B cell (primary cell): ENCODE data around the gene GPR162. TPM values are rescaled to one million over a fixed set of nuclear protein-coding genes. Genes with fewer than 3 reads are reported as not detected.

Source experiments
- ATAC-seq: fragments of 200-7000 bp; cut with Tn5 transposase; one replicate; pipeline ENCODE4 v1.10.0; 2021; ENCODE audit warnings: low read depth, mild to moderate bottlenecking, moderate number of reproducible peaks, moderate library complexity
- CTCF ChIA-PET: fragments of 350-600 bp; sonication (Branson Sonifier 250); formaldehyde crosslinking; loops from one replicate; lab custom pipeline; 2021; ENCODE audit warnings: antibody characterized with exemption, inconsistent platforms; lab: Charles Lee
- POLR2A ChIA-PET: fragments of 350-600 bp; sonication (Branson Sonifier 250); formaldehyde crosslinking; loops from one replicate; lab custom pipeline; 2021; ENCODE audit warnings: antibody characterized with exemption; lab: Charles Lee
- DNase-seq: peaks from one replicate; pipeline ENCODE4 v3.0.0; 2013
- H2AFZ ChIP-seq: 2 replicates; pipeline ENCODE4 v1.6.1; 2012; ENCODE audit warnings: mild to moderate bottlenecking, low read depth, low read length; ENCODE audit not compliant: insufficient read depth, poor library complexity, severe bottlenecking
- H3K27ac ChIP-seq, 2 donors: 1 replicate in 1 of 2; 2 replicates in 1 of 2; pipeline ENCODE4 v1.5.1; 2012 to 2013; ENCODE audit warnings: low read length in 2 of 2, mild to moderate bottlenecking in 2 of 2, moderate library complexity in 1 of 2
- H3K27me3 ChIP-seq, 4 experiments: fragments of 200-600 bp in 1 of 4; sonication (generic) in 1 of 4; replicated peaks in 1 of 4; 1 replicate in 2 of 4; 2 replicates in 2 of 4; pipeline versions ENCODE4 v1.6.1 to v1.7.0; 2013 to 2016; ENCODE audit warnings: low read length in 3 of 4, mild to moderate bottlenecking in 2 of 4, mixed read lengths in 1 of 4, moderate library complexity in 1 of 4; ENCODE audit not compliant: insufficient read depth in 4 of 4, control insufficient read depth in 3 of 4; ENCODE audit errors: control extremely low read depth in 1 of 4
- H3K36me3 ChIP-seq, 2 experiments: replicated peaks in 1 of 2; 1 replicate in 1 of 2; 2 replicates in 1 of 2; pipeline versions ENCODE4 v1.6.1 to v1.7.1; 2013; ENCODE audit warnings: low read length in 1 of 2; ENCODE audit not compliant: insufficient read depth in 2 of 2, control insufficient read depth in 1 of 2; ENCODE audit errors: control extremely low read depth in 1 of 2, extremely low read depth in 1 of 2
- H3K4me1 ChIP-seq, 2 donors: fragments of 200-600 bp in 1 of 2; sonication (generic) in 1 of 2; 1 replicate in 1 of 2; 2 replicates in 1 of 2; pipeline versions ENCODE4 v1.5.1 to v1.6.1; 2013 to 2017; ENCODE audit warnings: low read length in 2 of 2; ENCODE audit not compliant: control insufficient read depth in 2 of 2, insufficient read depth in 2 of 2
- H3K4me2 ChIP-seq: replicated peaks from 2 replicates; pipeline ENCODE3; 2012; ENCODE audit warnings: mild to moderate bottlenecking, low read depth, low read length; ENCODE audit not compliant: poor library complexity, severe bottlenecking
- H3K4me3 ChIP-seq, 5 experiments: fragments of 200-600 bp in 1 of 5; sonication (generic) in 1 of 5; 1 replicate in 3 of 5; 2 replicates in 2 of 5; pipeline versions ENCODE4 v1.5.1 to v1.7.0; 2011 to 2016; ENCODE audit warnings: low read length in 4 of 5, mild to moderate bottlenecking in 4 of 5, low read depth in 2 of 5, control low read depth in 1 of 5, moderate library complexity in 1 of 5; ENCODE audit not compliant: insufficient read depth in 1 of 5; ENCODE audit errors: control extremely low read depth in 1 of 5, extremely low read depth in 1 of 5
- H3K79me2 ChIP-seq: fragments of 200-600 bp; sonication (generic); one replicate; pipeline ENCODE4 v1.6.0; 2016; ENCODE audit warnings: low read length; ENCODE audit not compliant: control insufficient read depth, insufficient read depth
- H3K9ac ChIP-seq: fragments of 200-600 bp; sonication (generic); 2 replicates; pipeline ENCODE4 v1.6.1; 2017; ENCODE audit warnings: mild to moderate bottlenecking, low read length, moderate library complexity
- H3K9me3 ChIP-seq, 3 donors: one replicate each; pipeline versions ENCODE4 v1.6.1 to v1.7.1; 2013; ENCODE audit warnings: low read length in 2 of 3; ENCODE audit not compliant: control insufficient read depth in 2 of 3, insufficient read depth in 1 of 3; ENCODE audit errors: control extremely low read depth in 1 of 3
- H4K20me1 ChIP-seq: 2 replicates; pipeline ENCODE4 v1.6.0; 2012; ENCODE audit warnings: mild to moderate bottlenecking, low read length; ENCODE audit not compliant: insufficient read depth, control insufficient read depth, poor library complexity, severe bottlenecking
- H3K27ac Mint-ChIP-seq: one replicate; pipeline ENCODE4 v1.8.0; 2021; ENCODE audit warnings: mixed read lengths
- H3K27me3 Mint-ChIP-seq: one replicate; pipeline ENCODE4 v1.8.0; 2021; ENCODE audit warnings: mixed read lengths
- H3K4me1 Mint-ChIP-seq: one replicate; pipeline ENCODE4 v1.8.0; 2021; ENCODE audit warnings: mixed read lengths
- H3K4me3 Mint-ChIP-seq: one replicate; pipeline ENCODE4 v1.8.0; 2021; ENCODE audit warnings: mixed read lengths
- H3K9me3 Mint-ChIP-seq: one replicate; pipeline ENCODE4 v1.8.0; 2022; ENCODE audit warnings: mixed read lengths; ENCODE audit not compliant: insufficient read depth
- CTCF ChIP-seq: fragments of 200-600 bp; IDR thresholded peaks from one replicate; pipeline ENCODE4 v1.8.0; 2022; ENCODE audit warnings: antibody characterized with exemption, mild to moderate bottlenecking
- EZH2 ChIP-seq: IDR thresholded peaks from 2 replicates; pipeline ENCODE4 v1.6.1; 2012; ENCODE audit warnings: borderline replicate concordance, low read depth, mild to moderate bottlenecking, moderate library complexity, low read length; ENCODE audit not compliant: insufficient read depth, poor library complexity, severe bottlenecking
- WGBS: methylation state at CpG from one replicate; pipeline ENCODE4 v1.1.5; 2013; ENCODE audit warnings: missing lambda C conversion rate; ENCODE audit not compliant: insufficient coverage; 5-methylcytosine and 5-hydroxymethylcytosine counted together
- intact Hi-C: fragments of 100-400 bp; cut with micrococcal nuclease; formaldehyde crosslinking; loops from one replicate; pipeline ENCODE4 v1.10.0; 2022
- polyA plus RNA-seq: library from polyadenylated mRNA; depleted of rRNA; stranded (reverse); fragments of >200 nt; gene quantifications from 2 replicates; pipeline ENCODE4 v1.2.3, GENCODE V29; 2012
- total RNA-seq, 2 donors: library from RNA; stranded (reverse); fragments of 120-200 nt in 1 of 2; gene quantifications; 1 replicate in 1 of 2; 2 replicates in 1 of 2; pipeline versions ENCODE4 v1.2.3 to v1.2.4, GENCODE V29; 2013 to 2022

Gene GPR162
- total and polyA plus RNA-seq, 2 donors (not counting 1 experiment from before 2014, with no cell fraction given) = 0.54 TPM; not detected in 1

GRCh38 chr12:6790496-6791150 lies 31.0 kb upstream of the GPR162 start:
- POLR2A ChIA-PET = no interaction called here
- CTCF ChIA-PET = no interaction called here
- Histone ChIP-seq H3K4me3 (no peak overlapping the region), H3K9ac (no peak overlapping the region), H3K9me3 (no peaks in the 10 kb centered on the region), H3K27ac (no peak overlapping the region), H4K20me1 (no peaks in the 10 kb centered on the region), H3K4me2 (no peak overlapping the region), H3K36me3 (no peaks in the 10 kb centered on the region), H3K79me2 (no peaks in the 10 kb centered on the region), H2AFZ (no peak overlapping the region), H3K4me1 (peaks cover 13 to 19% of the 10 kb centered on the region in 2 donors), H3K27me3 (peaks cover 0 to 27% (median under 1%) of the 10 kb centered on the region in 4 experiments)
- no peak for DNase-seq
- H3K9me3 Mint-ChIP-seq = no peaks in the 10 kb centered on the region
- TF ChIP-seq EZH2 (no peak), CTCF (no peak)
- H3K27me3 Mint-ChIP-seq = peaks cover 23% of the 10 kb centered on the region
- no peak for ATAC-seq
- peaks cover 13% of the 10 kb centered on the region for H3K4me1 Mint-ChIP-seq
- no peak overlapping the region for H3K27ac Mint-ChIP-seq
- intact Hi-C loops = no loop called here
- no peak overlapping the region for H3K4me3 Mint-ChIP-seq
- WGBS = 100% methylated on average over 6 of the region's 12 CpGs

- DNase-seq (no peak), ATAC-seq (no peak)
- ChIA-PET CTCF (interaction anchor here (1.4 kb wide), 2 partner anchors 12 to 157 kb away, joined by 3 to 4 read pairs; partner anchors contain the start of gene LPAR5), POLR2A (no interaction called here)
- no peak overlapping the region for H3K9ac ChIP-seq
- H4K20me1 ChIP-seq = no peaks in the 10 kb centered on the region
- no peak overlapping the region for H3K4me3 ChIP-seq
- H3K4me1 ChIP-seq = peaks cover 13 to 19% of the 10 kb centered on the region in 2 donors
- Mint-ChIP-seq H3K27ac (no peak overlapping the region), H3K9me3 (no peaks in the 10 kb centered on the region), H3K27me3 (peaks cover 34% of the 10 kb centered on the region), H3K4me1 (peaks cover 13% of the 10 kb centered on the region), H3K4me3 (peak overlapping the region; percentile 52)
- 9% methylated on average over 8 of the region's 13 CpGs for WGBS
- no peaks in the 10 kb centered on the region for H3K36me3 ChIP-seq
- TF ChIP-seq EZH2 (no peak), CTCF (no peak)
- no peak overlapping the region for H3K27ac ChIP-seq
- no peaks in the 10 kb centered on the region for H3K79me2 ChIP-seq
- no peaks in the 10 kb centered on the region for H3K9me3 ChIP-seq
- peaks cover 0 to 40% (median 4%) of the 10 kb centered on the region in 4 experiments for H3K27me3 ChIP-seq
- peak overlapping the region; percentile 53 for H3K4me2 ChIP-seq
- H2AFZ ChIP-seq = peak overlapping the region; percentile 48
- intact Hi-C loops = no loop called here
Observed at GRCh38 chr12:6791931-6792520, 29.6 kb upstream of the GPR162 start.
